H9 (cell line): ENCODE measurements around the gene ST6GAL1. TPM values are rescaled to one million over a fixed set of nuclear protein-coding genes. Genes with fewer than 3 reads are reported as not detected.
A peak's percentile ranks its signal among the peaks of the same experiment; 100 is the strongest.

ENCODE experiments used
- DNase-seq: peaks from one replicate; pipeline ENCODE4 v3.0.0-alpha.2; 2017
- H2AFZ ChIP-seq: one replicate; pipeline ENCODE4 v1.6.1; 2013; ENCODE audit warnings: mild to moderate bottlenecking, low read length, control low read depth, moderate library complexity
- H2AK5ac ChIP-seq: 2 replicates; pipeline ENCODE4 v1.6.1; 2013; ENCODE audit warnings: low read length, control low read depth, mixed read lengths; ENCODE audit not compliant: insufficient read length
- H2BK120ac ChIP-seq: one replicate; pipeline ENCODE4 v1.6.1; 2013; ENCODE audit warnings: low read depth, mild to moderate bottlenecking, low read length, control low read depth, inconsistent platforms; ENCODE audit not compliant: poor library complexity, severe bottlenecking
- H2BK12ac ChIP-seq: 2 replicates; pipeline ENCODE4 v1.6.1; 2013; ENCODE audit warnings: low read length, control low read depth, mixed read lengths, low read depth; ENCODE audit not compliant: insufficient read length
- H2BK15ac ChIP-seq: 2 replicates; pipeline ENCODE4 v1.6.1; 2013; ENCODE audit warnings: low read depth, low read length, control low read depth
- H2BK20ac ChIP-seq: one replicate; pipeline ENCODE4 v1.6.1; 2013; ENCODE audit warnings: low read depth, mild to moderate bottlenecking, low read length, control low read depth, inconsistent platforms; ENCODE audit not compliant: poor library complexity, severe bottlenecking
- H2BK5ac ChIP-seq: 2 replicates; pipeline ENCODE4 v1.6.1; 2013; ENCODE audit warnings: low read length, control low read depth, mixed read lengths; ENCODE audit not compliant: insufficient read length
- H3K14ac ChIP-seq: 2 replicates; pipeline ENCODE4 v1.6.1; 2013; ENCODE audit warnings: low read length, control low read depth; ENCODE audit not compliant: insufficient read depth
- H3K18ac ChIP-seq: 2 replicates; pipeline ENCODE4 v1.6.1; 2013; ENCODE audit warnings: low read depth, mild to moderate bottlenecking, mixed read lengths, low read length, control low read depth; ENCODE audit not compliant: insufficient read length
- H3K23ac ChIP-seq: 2 replicates; pipeline ENCODE4 v1.6.1; 2013; ENCODE audit warnings: low read length, control low read depth, mixed read lengths, low read depth; ENCODE audit not compliant: insufficient read length
- H3K23me2 ChIP-seq: 2 replicates; pipeline ENCODE4 v1.6.1; 2013; ENCODE audit warnings: low read depth, mild to moderate bottlenecking, mixed read lengths, low read length, control low read depth; ENCODE audit not compliant: insufficient read length, poor library complexity, severe bottlenecking
- H3K27ac ChIP-seq: 2 replicates; pipeline ENCODE4 v1.5.1; 2013; ENCODE audit warnings: low read length, control low read depth, mixed read lengths, low read depth; ENCODE audit not compliant: insufficient read length
- H3K27me3 ChIP-seq: 2 replicates; pipeline ENCODE4 v1.6.1; 2013; ENCODE audit warnings: low read length, control low read depth, inconsistent platforms; ENCODE audit not compliant: insufficient read depth
- H3K4ac ChIP-seq: 2 replicates; pipeline ENCODE4 v1.6.1; 2013; ENCODE audit warnings: low read depth, mild to moderate bottlenecking, control low read depth, inconsistent platforms, low read length, moderate library complexity
- H3K4me1 ChIP-seq: 2 replicates; pipeline ENCODE4 v1.6.1; 2013; ENCODE audit warnings: low read length, control low read depth, inconsistent platforms; ENCODE audit not compliant: insufficient read depth
- H3K4me2 ChIP-seq: 2 replicates; pipeline ENCODE4 v1.6.1; 2013; ENCODE audit warnings: low read length, control low read depth, mixed read lengths; ENCODE audit not compliant: insufficient read length, insufficient read depth
- H3K56ac ChIP-seq: 2 replicates; pipeline ENCODE4 v1.6.1; 2013; ENCODE audit warnings: low read depth, mild to moderate bottlenecking, mixed read lengths, low read length, control low read depth; ENCODE audit not compliant: insufficient read length
- H3K79me1 ChIP-seq: 2 replicates; pipeline ENCODE4 v1.6.1; 2013; ENCODE audit warnings: low read depth, mild to moderate bottlenecking, moderate library complexity, low read length, control low read depth, inconsistent platforms; ENCODE audit not compliant: insufficient read depth, poor library complexity, severe bottlenecking
- H3K79me2 ChIP-seq: 2 replicates; pipeline ENCODE4 v1.6.1; 2013; ENCODE audit warnings: low read length, control low read depth, inconsistent platforms; ENCODE audit not compliant: insufficient read depth
- H3K9ac ChIP-seq: 2 replicates; pipeline ENCODE4 v1.6.1; 2013; ENCODE audit warnings: low read length, control low read depth, mixed read lengths; ENCODE audit not compliant: insufficient read length; ENCODE audit errors: extremely low read depth
- H3K9me3 ChIP-seq: one replicate; pipeline ENCODE4 v1.6.1; 2013; ENCODE audit warnings: low read depth, low read length, inconsistent platforms; ENCODE audit not compliant: control insufficient read depth
- H3T11ph ChIP-seq: one replicate; pipeline ENCODE4 v1.6.1; 2013; ENCODE audit warnings: mild to moderate bottlenecking, low read length, control low read depth, inconsistent platforms
- H4K20me1 ChIP-seq: one replicate; pipeline ENCODE4 v1.6.1; 2013; ENCODE audit not compliant: control insufficient read depth, insufficient read length, insufficient read depth
- H4K5ac ChIP-seq: 2 replicates; pipeline ENCODE4 v1.6.1; 2013; ENCODE audit warnings: low read depth, mild to moderate bottlenecking, mixed read lengths, low read length, control low read depth; ENCODE audit not compliant: insufficient read length
- H4K8ac ChIP-seq: replicated peaks from 2 replicates; pipeline ENCODE4 v1.6.1; 2013; ENCODE audit warnings: low read length, control low read depth, mixed read lengths, low read depth; ENCODE audit not compliant: insufficient read length
- H4K91ac ChIP-seq: 2 replicates; pipeline ENCODE4 v1.6.1; 2013; ENCODE audit warnings: low read depth, mild to moderate bottlenecking, moderate library complexity, mixed read lengths, low read length, control low read depth; ENCODE audit not compliant: insufficient read length
- H3K27ac Mint-ChIP-seq, 3 experiments: 2 replicates in 2 of 3; 3 replicates in 1 of 3; pipeline ENCODE4 v1.8.0; 2020 to 2021; ENCODE audit warnings: mixed read lengths in 3 of 3, mild to moderate bottlenecking in 1 of 3, moderate library complexity in 1 of 3
- H3K27me3 Mint-ChIP-seq: 2 replicates; pipeline ENCODE4 v1.8.0; 2021; ENCODE audit warnings: low read depth, mild to moderate bottlenecking, moderate library complexity, mixed read lengths
- H3K36me3 Mint-ChIP-seq, 3 experiments: 2 replicates in 2 of 3; 3 replicates in 1 of 3; pipeline ENCODE4 v1.8.0; 2020 to 2021; ENCODE audit warnings: low read depth in 3 of 3, mixed read lengths in 3 of 3; ENCODE audit not compliant: insufficient read depth in 1 of 3
- H3K4me1 Mint-ChIP-seq, 2 experiments: 2 replicates each; pipeline ENCODE4 v1.8.0; 2020; ENCODE audit warnings: mixed read lengths in 2 of 2
- H3K4me3 Mint-ChIP-seq, 2 experiments: 2 replicates in 1 of 2; 3 replicates in 1 of 2; pipeline ENCODE4 v1.8.0; 2020 to 2021; ENCODE audit warnings: mild to moderate bottlenecking in 2 of 2, mixed read lengths in 2 of 2, moderate library complexity in 1 of 2
- H3K9me3 Mint-ChIP-seq, 2 experiments: 2 replicates in 1 of 2; 3 replicates in 1 of 2; pipeline ENCODE4 v1.8.0; 2020; ENCODE audit warnings: mild to moderate bottlenecking in 2 of 2, mixed read lengths in 2 of 2, moderate library complexity in 1 of 2
- WGBS: extraction: QIAGEN DNeasy Blood & Tissue Kit; methylation state at CpG from one replicate; pipeline ENCODE4 v1.1.7; 2013; ENCODE audit warnings: missing lambda C conversion rate, low lambda C conversion rate, mixed read lengths; ENCODE audit not compliant: insufficient read length; ENCODE audit errors: extremely low coverage; 5-methylcytosine and 5-hydroxymethylcytosine counted together
- total RNA-seq: library from RNA; stranded (reverse); gene quantifications from 2 replicates; pipeline ENCODE4 v1.2.1, GENCODE V29; 2021
- TF ChIP-seq, protein P1 (sequence below): fragments of 200-600 bp; sonication (generic); conservative IDR thresholded peaks from 3 replicates; pipeline ENCODE4 v1.8.0; 2021; ENCODE audit warnings: antibody characterized with exemption, mild to moderate bottlenecking

The ST6GAL1 gene
- total RNA-seq, 1 experiment from 2014 or later, result 139 TPM

DNA sequence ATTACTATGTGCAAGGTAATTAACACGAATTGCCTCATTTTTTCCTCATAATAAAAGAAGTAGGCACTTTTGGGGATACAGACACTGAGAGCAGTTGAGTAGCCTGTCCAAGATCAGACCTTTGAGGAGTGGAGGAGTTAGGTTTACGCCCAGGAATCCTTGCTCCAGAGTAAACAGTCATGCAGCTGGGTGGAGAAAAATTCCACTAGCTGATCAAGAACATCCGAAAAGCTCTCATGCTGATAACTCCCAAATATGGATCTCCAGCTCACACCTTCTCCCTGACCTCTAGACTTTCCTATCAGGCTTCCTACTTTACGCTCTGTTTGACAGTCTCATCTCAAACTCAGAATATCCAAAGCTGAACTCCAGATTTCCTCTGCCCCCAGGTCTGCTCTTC, 53.3 kb downstream of the ST6GAL1 start:
- H3K23me2 ChIP-seq, result no peaks in the 10 kb centered on the region
- H3K4me3 Mint-ChIP-seq, result no peak overlapping the region
- H3K9ac ChIP-seq, result no peak overlapping the region
- H3K79me2 ChIP-seq, result 0 out of 2 replicates have a peak, but pooled peaks cover 1% of the 10 kb centered on the region
- H2BK15ac ChIP-seq, result no peak overlapping the region
- no CpG with 5 or more reads among the region's 4 CpGs for WGBS
- H3K4me2 ChIP-seq, result no peak overlapping the region
- H3T11ph ChIP-seq, result no peak overlapping the region
- no peak overlapping the region for H3K23ac ChIP-seq
- no peak overlapping the region for H2AFZ ChIP-seq
- H2BK5ac ChIP-seq, result no peak overlapping the region
- H3K14ac ChIP-seq, result no peak overlapping the region
- H2BK20ac ChIP-seq, result no peak overlapping the region
- no peak overlapping the region for H4K8ac ChIP-seq
- H3K27ac Mint-ChIP-seq, result peak overlapping the region; percentile 0 to 69 (median 55); a peak in 5 of 7 replicates
- peaks cover 4% of the 10 kb centered on the region; the same call in 1 of the 2 replicates for H3K4me1 ChIP-seq
- peaks cover 3% of the 10 kb centered on the region for H3K79me1 ChIP-seq
- TF ChIP-seq, protein P1, sequence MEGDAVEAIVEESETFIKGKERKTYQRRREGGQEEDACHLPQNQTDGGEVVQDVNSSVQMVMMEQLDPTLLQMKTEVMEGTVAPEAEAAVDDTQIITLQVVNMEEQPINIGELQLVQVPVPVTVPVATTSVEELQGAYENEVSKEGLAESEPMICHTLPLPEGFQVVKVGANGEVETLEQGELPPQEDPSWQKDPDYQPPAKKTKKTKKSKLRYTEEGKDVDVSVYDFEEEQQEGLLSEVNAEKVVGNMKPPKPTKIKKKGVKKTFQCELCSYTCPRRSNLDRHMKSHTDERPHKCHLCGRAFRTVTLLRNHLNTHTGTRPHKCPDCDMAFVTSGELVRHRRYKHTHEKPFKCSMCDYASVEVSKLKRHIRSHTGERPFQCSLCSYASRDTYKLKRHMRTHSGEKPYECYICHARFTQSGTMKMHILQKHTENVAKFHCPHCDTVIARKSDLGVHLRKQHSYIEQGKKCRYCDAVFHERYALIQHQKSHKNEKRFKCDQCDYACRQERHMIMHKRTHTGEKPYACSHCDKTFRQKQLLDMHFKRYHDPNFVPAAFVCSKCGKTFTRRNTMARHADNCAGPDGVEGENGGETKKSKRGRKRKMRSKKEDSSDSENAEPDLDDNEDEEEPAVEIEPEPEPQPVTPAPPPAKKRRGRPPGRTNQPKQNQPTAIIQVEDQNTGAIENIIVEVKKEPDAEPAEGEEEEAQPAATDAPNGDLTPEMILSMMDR, result no peak
- H2BK120ac ChIP-seq, result no peak overlapping the region
- peaks cover 23 to 29% of the 10 kb centered on the region in 2 experiments; a peak in 3 of 4 replicates for H3K4me1 Mint-ChIP-seq
- no peak overlapping the region for H3K56ac ChIP-seq
- H3K4ac ChIP-seq, result no peak overlapping the region
- no peaks in the 10 kb centered on the region for H3K27me3 Mint-ChIP-seq
- DNase-seq, result no peak
- no peaks in the 10 kb centered on the region for H3K27me3 ChIP-seq
- H3K36me3 Mint-ChIP-seq, result peaks cover 23 to 75% (median 70%) of the 10 kb centered on the region in 3 experiments; a peak in 6 of 7 replicates
- no peak overlapping the region for H4K91ac ChIP-seq
- H3K27ac ChIP-seq, result no peak overlapping the region
- no peaks in the 10 kb centered on the region for H4K20me1 ChIP-seq
- no peaks in the 10 kb centered on the region for H3K9me3 ChIP-seq
- no peak overlapping the region for H4K5ac ChIP-seq
- no peak overlapping the region for H2AK5ac ChIP-seq
- H3K9me3 Mint-ChIP-seq, result no peaks in the 10 kb centered on the region
- no peak overlapping the region for H2BK12ac ChIP-seq
- no peak overlapping the region for H3K18ac ChIP-seq
